ENCODE results near the gene IMMP1L.

IMMP1L gene

GRCh38 chr11:31419138-31419537, 90.3 kb downstream of the IMMP1L start:
- no peak overlapping the region for H3K27ac ChIP-seq

GRCh38 chr11:31417816-31418215, 91.6 kb downstream of the IMMP1L start:
- TF ChIP-seq CTCF (conservative IDR thresholded peaks at IDR 0.05) = no peak

More at GRCh38 chr11:31419138-31419537, 90.3 kb downstream of the IMMP1L start:
- TF ChIP-seq CTCF (conservative IDR thresholded peaks at IDR 0.05) = no peak

GRCh38 chr11:31417357-31417756, 92.1 kb downstream of the IMMP1L start:
- no peak for TF ChIP-seq CTCF (conservative IDR thresholded peaks at IDR 0.05)
- no peak overlapping the region for H3K27ac ChIP-seq

More at GRCh38 chr11:31417816-31418215, 91.6 kb downstream of the IMMP1L start:
- no peak overlapping the region for H3K27ac ChIP-seq

GRCh38 chr11:31415435-31415834, 94.0 kb downstream of the IMMP1L start:
- no peak for TF ChIP-seq CTCF (conservative IDR thresholded peaks at IDR 0.05)
- H3K27ac ChIP-seq = no peak overlapping the region

- no peak overlapping the region for H3K27ac ChIP-seq
- no peak for TF ChIP-seq CTCF (conservative IDR thresholded peaks at IDR 0.05)
These were observed 95.1 kb downstream of the IMMP1L start for GRCh38 chr11:31414338-31414737.

GRCh38 chr11:31412946-31413345, 96.5 kb downstream of the IMMP1L start:
- H3K27ac ChIP-seq = no peak overlapping the region
- no peak for TF ChIP-seq CTCF (conservative IDR thresholded peaks at IDR 0.05)

- no peak overlapping the region for H3K27ac ChIP-seq
- no peak for TF ChIP-seq CTCF (conservative IDR thresholded peaks at IDR 0.05)
These were observed 101.2 kb downstream of the IMMP1L start for GRCh38 chr11:31408201-31408600.

GRCh38 chr11:31404614-31405013, 104.8 kb downstream of the IMMP1L start:
- TF ChIP-seq CTCF (conservative IDR thresholded peaks at IDR 0.05) = no peak
- H3K27ac ChIP-seq = no peak overlapping the region

All from VCaP (cell line).